BLaER1 (cell line): ENCODE measurements around the gene TOR4A.

Experiments
- H3K27ac ChIP-seq: shearing (Covaris generic); formaldehyde crosslinking; 2 replicates; pipeline ENCODE4 v1.8.1; 2022
- H3K27me3 ChIP-seq: shearing (Covaris generic); formaldehyde crosslinking; 2 replicates; pipeline ENCODE4 v1.8.1; 2022
- H3K36me3 ChIP-seq: shearing (Covaris generic); formaldehyde crosslinking; 2 replicates; pipeline ENCODE4 v1.8.1; 2022
- H3K4me1 ChIP-seq: shearing (Covaris generic); formaldehyde crosslinking; 2 replicates; pipeline ENCODE4 v1.8.1; 2022
- H3K4me2 ChIP-seq: shearing (Covaris generic); formaldehyde crosslinking; 2 replicates; pipeline ENCODE4 v1.8.1; 2022
- H3K4me3 ChIP-seq: shearing (Covaris generic); formaldehyde crosslinking; 2 replicates; pipeline ENCODE4 v1.8.1; 2022
- H3K9ac ChIP-seq: shearing (Covaris generic); formaldehyde crosslinking; 2 replicates; pipeline ENCODE4 v1.8.1; 2022
- H3K9me3 ChIP-seq: shearing (Covaris generic); formaldehyde crosslinking; 2 replicates; pipeline ENCODE4 v1.8.1; 2022
- H4K20me1 ChIP-seq: shearing (Covaris generic); formaldehyde crosslinking; 2 replicates; pipeline ENCODE4 v1.8.1; 2022
- Cebpa-rat ChIP-seq: shearing (Covaris generic); IDR thresholded peaks from 2 replicates; pipeline ENCODE4 v1.8.1; 2022

Gene TOR4A

DNA sequence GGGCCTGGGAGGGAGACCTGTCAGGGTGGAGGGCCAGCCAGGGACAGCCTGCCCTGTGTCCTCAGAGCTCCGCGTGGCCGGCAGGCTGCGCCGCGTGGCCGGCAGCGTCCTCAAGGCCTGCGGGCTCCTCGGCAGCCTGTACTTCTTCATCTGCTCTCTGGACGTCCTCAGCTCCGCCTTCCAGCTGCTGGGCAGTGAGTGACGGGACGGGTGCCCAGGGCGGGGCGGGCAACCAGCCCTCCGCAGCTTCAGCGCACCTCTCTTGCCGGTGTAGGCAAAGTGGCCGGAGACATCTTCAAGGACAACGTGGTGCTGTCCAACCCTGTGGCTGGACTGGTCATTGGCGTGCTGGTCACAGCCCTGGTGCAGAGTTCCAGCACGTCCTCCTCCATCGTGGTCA, 45.0 kb upstream of the TOR4A start:
- H3K9ac ChIP-seq, result 0 out of 2 replicates have a peak overlapping the region, but pooled peaks have one; percentile 46
- peak overlapping the region; percentile 25 for H3K4me2 ChIP-seq
- no peaks in the 10 kb centered on the region for H3K36me3 ChIP-seq
- no peak overlapping the region for H3K4me3 ChIP-seq
- no peak for TF ChIP-seq Cebpa-rat
- 0 out of 2 replicates have a peak overlapping the region, but pooled peaks have one; percentile 12 for H3K27ac ChIP-seq
- H3K27me3 ChIP-seq, result no peaks in the 10 kb centered on the region
- no peaks in the 10 kb centered on the region for H3K9me3 ChIP-seq
- H3K4me1 ChIP-seq, result peaks cover 80% of the 10 kb centered on the region
- peaks cover 17% of the 10 kb centered on the region; the same call in 1 of the 2 replicates for H4K20me1 ChIP-seq

- Histone ChIP-seq H3K9ac (no peak overlapping the region), H4K20me1 (peaks cover 17% of the 10 kb centered on the region; the same call in 1 of the 2 replicates), H3K36me3 (no peaks in the 10 kb centered on the region), H3K4me3 (no peak overlapping the region), H3K27me3 (no peaks in the 10 kb centered on the region), H3K9me3 (no peaks in the 10 kb centered on the region), H3K4me1 (peaks cover 83% of the 10 kb centered on the region), H3K4me2 (no peak overlapping the region), H3K27ac (no peak overlapping the region)
- no peak for TF ChIP-seq Cebpa-rat
Observed at GRCh38 chr9:137233143-137233980, 44.2 kb upstream of the TOR4A start.

DNA sequence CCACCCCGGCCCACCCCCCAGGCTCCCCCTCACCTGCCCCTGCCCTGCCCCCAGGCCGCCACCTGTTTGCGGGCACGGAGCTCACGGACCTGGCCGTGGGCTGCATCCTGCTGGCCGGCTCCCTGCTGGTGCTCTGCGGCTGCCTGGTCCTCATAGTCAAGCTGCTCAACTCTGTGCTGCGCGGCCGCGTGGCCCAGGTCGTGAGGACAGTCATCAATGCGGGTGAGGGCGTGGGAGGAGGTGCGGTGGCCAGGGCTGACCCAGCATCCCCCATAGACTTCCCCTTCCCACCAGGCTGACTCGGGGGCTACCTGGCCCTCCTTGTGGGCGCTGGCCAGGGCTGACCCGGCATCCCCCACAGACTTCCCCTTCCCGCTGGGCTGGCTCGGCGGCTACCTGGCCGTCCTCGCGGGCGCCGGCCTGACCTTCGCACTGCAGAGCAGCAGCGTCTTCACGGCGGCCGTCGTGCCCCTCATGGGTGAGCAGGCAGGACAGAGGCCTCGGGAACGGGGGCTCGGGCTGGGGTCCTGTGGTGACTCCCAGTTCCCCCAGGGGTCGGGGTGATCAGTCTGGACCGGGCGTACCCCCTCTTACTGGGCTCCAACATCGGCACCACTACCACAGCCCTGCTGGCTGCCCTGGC, 43.4 kb upstream of the TOR4A start:
- Histone ChIP-seq H3K9ac (peak overlapping the region; percentile 66; the same call in 1 of the 2 replicates), H3K4me2 (peak overlapping the region; percentile 98)

GRCh38 chr9:137234758-137235423, 42.6 kb upstream of the TOR4A start:
- Histone ChIP-seq H3K27ac (peak overlapping the region; percentile 79), H4K20me1 (peaks cover 17% of the 10 kb centered on the region; the same call in 1 of the 2 replicates), H3K36me3 (no peaks in the 10 kb centered on the region), H3K9ac (peak overlapping the region; percentile 66), H3K4me1 (peaks cover 83% of the 10 kb centered on the region), H3K27me3 (no peaks in the 10 kb centered on the region), H3K4me2 (peak overlapping the region; percentile 98), H3K9me3 (no peaks in the 10 kb centered on the region), H3K4me3 (peak overlapping the region; percentile 63)
- TF ChIP-seq Cebpa-rat, result no peak

More for the DNA sequence above, 43.4 kb upstream of the TOR4A start:
- no peaks in the 10 kb centered on the region for H3K9me3 ChIP-seq
- H3K36me3 ChIP-seq, result no peaks in the 10 kb centered on the region
- H3K4me3 ChIP-seq, result peak overlapping the region; percentile 63
- H3K27me3 ChIP-seq, result no peaks in the 10 kb centered on the region
- no peak for TF ChIP-seq Cebpa-rat
- peaks cover 17% of the 10 kb centered on the region; the same call in 1 of the 2 replicates for H4K20me1 ChIP-seq
- H3K27ac ChIP-seq, result peak overlapping the region; percentile 79; the same call in 1 of the 2 replicates
- peaks cover 83% of the 10 kb centered on the region for H3K4me1 ChIP-seq

- Histone ChIP-seq H3K4me1 (peaks cover 78% of the 10 kb centered on the region), H3K4me2 (peak overlapping the region; percentile 98)
- no peak for TF ChIP-seq Cebpa-rat
Observed at GRCh38 chr9:137235424-137236237, 41.9 kb upstream of the TOR4A start.

DNA sequence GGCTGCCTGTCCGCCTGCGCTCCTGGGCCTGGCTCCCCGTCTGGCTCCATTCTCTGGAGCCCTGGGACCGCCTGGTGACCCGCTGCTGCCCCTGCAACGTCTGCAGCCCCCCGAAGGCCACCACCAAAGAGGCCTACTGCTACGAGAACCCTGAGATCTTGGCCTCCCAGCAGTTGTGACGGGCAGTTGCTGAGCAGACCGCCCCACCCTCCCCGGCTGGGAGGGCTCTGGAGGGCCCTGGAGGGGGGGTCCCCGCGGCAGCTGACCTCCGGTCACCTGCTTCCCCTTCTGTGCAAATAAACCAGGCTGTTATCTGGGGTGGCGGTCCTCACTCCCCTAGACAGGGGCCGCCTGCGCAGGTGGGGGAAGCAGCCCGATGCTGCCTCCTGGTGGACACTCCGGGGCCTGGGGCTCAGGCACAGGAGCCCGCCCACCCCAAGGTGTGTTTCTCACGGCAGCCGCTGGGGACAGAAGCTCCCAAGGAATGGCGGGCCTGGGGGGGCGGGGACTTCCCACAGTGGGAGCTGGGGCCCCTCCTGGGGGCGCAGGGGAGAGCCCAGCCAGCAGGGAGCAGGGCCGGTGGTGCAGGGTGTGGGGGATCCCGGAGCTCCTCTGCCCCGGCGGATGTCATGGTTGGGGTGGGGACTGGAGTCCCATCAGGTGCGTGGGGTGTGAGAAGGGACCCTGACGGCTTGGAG, 41.1 kb upstream of the TOR4A start:
- H3K36me3 ChIP-seq, result no peaks in the 10 kb centered on the region
- H3K9me3 ChIP-seq, result no peaks in the 10 kb centered on the region
- H3K4me3 ChIP-seq, result peak overlapping the region; percentile 63
- H3K9ac ChIP-seq, result peak overlapping the region; percentile 69
- peaks cover 71% of the 10 kb centered on the region for H3K4me1 ChIP-seq
- H3K27ac ChIP-seq, result peak overlapping the region; percentile 84
- H4K20me1 ChIP-seq, result peaks cover 17% of the 10 kb centered on the region; the same call in 1 of the 2 replicates
- H3K4me2 ChIP-seq, result peak overlapping the region; percentile 98
- H3K27me3 ChIP-seq, result no peaks in the 10 kb centered on the region
- no peak for TF ChIP-seq Cebpa-rat

More at GRCh38 chr9:137235424-137236237, 41.9 kb upstream of the TOR4A start:
- peaks cover 17% of the 10 kb centered on the region; the same call in 1 of the 2 replicates for H4K20me1 ChIP-seq
- H3K36me3 ChIP-seq, result no peaks in the 10 kb centered on the region
- peak overlapping the region; percentile 79 for H3K27ac ChIP-seq
- H3K4me3 ChIP-seq, result peak overlapping the region; percentile 63
- H3K9ac ChIP-seq, result peak overlapping the region; percentile 66
- no peaks in the 10 kb centered on the region for H3K27me3 ChIP-seq
- no peaks in the 10 kb centered on the region for H3K9me3 ChIP-seq

DNA sequence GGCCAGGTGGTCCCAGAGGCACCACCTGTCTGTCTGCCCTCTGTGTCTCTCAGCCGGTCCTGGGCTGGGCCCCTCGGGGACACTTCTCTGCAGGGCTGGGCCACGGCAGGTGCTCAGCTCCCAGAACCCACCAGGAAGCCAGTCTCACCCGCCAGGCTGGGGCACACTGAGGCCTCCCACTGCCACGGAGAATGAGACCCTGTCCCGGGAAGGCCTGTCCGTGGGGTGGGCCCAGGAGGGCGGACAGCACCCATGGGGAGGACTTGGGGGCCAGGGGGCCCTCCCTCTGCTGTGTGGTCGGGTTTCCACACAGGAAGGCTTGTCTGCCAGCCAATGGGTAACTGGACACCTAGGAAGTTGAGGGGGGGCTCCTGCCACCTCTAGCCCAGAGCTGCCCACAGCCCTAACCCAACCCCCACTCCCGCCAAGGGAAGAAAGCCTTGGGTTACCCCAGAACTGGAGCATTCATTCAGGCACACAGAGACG, 40.5 kb upstream of the TOR4A start:
- TF ChIP-seq Cebpa-rat, result no peak
- H3K4me1 ChIP-seq, result peaks cover 67% of the 10 kb centered on the region
- no peaks in the 10 kb centered on the region for H3K27me3 ChIP-seq
- peaks cover 4% of the 10 kb centered on the region for H3K36me3 ChIP-seq
- H3K9me3 ChIP-seq, result no peaks in the 10 kb centered on the region
- peak overlapping the region; percentile 98 for H3K4me2 ChIP-seq
- peak overlapping the region; percentile 63 for H3K4me3 ChIP-seq
- H3K27ac ChIP-seq, result peak overlapping the region; percentile 84
- peaks cover 23% of the 10 kb centered on the region for H4K20me1 ChIP-seq
- H3K9ac ChIP-seq, result peak overlapping the region; percentile 69
